Effector CD4-positive, alpha-beta T cell (primary cell): Measurements from ENCODE around the gene PSMG3.
"Not testable (repeated sequence)": the region's sequence is repeated elsewhere in the genome, so short reads cannot be mapped to it uniquely, and the experiment has no call there.

Experiments used
- DNase-seq: peaks from one replicate; pipeline ENCODE4 v3.0.0-alpha.2; 2020

The PSMG3 gene

DNA sequence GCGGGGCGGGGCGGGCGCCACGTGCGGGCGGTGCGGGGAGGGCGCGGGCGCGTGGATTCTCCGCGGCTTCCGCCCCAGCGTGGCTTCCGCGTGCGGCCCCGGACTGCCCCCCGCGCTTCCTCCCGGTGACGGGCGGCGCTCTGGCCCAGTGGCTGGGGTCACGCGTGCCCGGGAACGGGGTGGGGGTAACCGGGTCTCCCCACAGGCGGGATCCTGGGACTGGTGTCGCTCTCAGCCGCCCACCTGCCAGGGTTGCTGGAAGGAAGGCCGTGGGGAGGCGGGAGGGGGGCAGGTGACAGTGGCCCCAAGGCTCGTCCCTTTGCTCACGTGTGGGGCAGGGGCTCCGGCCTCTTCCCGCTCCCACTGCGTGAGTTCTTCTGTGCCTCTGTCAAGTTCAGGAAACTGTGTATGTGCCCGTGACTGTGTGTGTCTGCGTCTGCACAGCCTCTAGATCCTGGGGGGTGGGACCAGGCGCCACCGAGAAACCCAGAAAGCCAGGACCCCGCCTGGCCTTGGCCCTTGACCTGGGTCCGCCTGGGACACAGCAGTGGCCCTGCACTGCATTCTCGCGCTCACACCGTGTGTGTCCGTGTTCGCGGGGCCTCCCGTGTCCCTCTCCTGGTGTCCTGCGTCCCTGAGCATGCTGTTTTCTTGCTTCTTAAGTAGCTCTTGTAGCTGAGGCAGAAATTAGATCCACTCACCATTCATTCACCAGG is 38.4 kb downstream of the PSMG3 start:
- DNase-seq: peak; percentile 43

- DNase-seq: peak; percentile 34
Observed at GRCh38 chr7:1530946-1531262, 38.9 kb downstream of the PSMG3 start.

- DNase-seq: no peak
Observed at GRCh38 chr7:1529383-1530116, 40.3 kb downstream of the PSMG3 start.

DNA sequence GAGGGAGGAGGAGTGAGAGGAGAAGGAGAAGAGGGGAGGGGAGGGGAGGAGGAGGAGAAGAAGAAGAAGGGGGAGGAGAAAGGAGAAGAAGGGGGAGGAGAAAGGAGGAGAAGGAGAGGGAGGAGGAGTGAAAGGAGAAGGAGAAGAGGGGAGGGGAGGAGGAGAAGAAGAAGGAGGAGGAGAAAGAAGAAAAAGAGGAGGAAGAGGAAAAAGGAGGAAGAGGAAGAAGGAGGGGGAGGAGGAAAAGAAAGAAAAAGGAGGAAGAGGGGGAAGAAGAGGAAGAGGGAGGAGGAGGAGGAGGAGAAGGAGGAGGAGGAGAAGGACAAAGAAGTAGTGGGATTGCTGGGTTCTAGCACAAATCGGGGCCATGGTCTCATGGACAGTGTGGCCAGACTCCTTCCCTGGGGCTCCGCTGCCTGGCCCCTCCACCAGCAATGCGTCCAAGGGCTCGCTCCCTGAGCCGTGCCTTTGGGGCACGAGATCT is 43.5 kb downstream of the PSMG3 start:
- no peak for DNase-seq

DNA sequence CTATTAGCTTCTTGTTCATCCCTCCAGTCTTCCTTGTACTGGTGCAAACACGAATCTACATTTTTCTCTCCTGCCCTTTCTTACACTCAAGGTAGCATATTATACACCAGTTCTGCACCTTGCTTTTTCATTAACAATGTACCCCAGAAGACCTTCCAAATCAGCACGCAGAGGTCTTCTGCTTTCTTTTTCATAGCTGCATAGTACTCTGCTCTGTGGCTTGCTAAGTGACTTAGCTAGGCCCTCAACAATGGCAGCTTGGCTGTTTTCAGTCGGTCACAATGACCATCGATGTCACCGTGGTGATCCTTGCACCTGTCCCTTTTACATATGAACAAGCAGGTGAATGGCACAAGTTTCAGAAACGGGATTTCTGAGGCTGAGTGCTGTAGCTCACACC is 44.4 kb downstream of the PSMG3 start:
- DNase-seq: no peak

DNA sequence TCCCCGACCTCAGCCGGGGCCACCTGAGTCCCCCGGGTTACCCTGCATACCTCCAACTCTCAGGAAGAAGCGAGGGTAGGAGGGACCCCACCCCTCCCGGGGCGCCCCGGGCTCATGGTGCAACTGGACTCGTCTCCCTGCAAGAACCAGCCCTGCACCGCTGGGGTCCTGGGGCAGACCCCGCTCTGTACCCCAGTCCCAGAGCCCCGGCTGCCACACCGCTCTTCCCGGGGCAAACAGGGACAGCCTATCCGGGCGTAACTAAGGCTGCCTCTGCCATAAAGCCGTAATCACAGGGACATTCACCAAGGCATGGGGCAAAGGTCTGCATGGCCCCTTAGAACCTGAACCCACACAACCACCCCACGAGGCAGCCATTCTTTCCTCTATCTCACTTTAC is 46.0 kb downstream of the PSMG3 start:
- no peak for DNase-seq

DNA sequence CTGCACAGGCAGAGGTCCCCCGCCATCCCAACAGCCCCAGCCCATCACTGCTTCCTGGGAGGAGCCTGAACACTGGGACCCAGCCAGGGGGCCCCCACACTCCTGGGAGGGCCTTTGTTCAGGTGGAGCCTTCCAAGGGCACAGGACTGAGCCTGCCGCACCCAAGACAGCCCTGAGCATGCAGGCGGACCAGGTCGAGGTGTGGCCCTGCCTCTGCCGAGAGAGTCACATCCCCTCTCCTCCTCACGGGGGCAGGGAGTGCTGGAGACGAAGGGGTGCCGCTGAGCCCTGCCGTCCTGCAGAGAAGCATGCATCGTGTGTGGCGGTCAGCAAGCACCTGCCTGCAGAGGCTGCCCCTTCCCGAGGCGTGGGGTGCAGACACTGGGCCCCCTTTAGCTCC is 46.6 kb downstream of the PSMG3 start:
- no peak for DNase-seq

- no peak for DNase-seq
Observed at GRCh38 chr7:1521456-1521855, 48.4 kb downstream of the PSMG3 start.

DNA sequence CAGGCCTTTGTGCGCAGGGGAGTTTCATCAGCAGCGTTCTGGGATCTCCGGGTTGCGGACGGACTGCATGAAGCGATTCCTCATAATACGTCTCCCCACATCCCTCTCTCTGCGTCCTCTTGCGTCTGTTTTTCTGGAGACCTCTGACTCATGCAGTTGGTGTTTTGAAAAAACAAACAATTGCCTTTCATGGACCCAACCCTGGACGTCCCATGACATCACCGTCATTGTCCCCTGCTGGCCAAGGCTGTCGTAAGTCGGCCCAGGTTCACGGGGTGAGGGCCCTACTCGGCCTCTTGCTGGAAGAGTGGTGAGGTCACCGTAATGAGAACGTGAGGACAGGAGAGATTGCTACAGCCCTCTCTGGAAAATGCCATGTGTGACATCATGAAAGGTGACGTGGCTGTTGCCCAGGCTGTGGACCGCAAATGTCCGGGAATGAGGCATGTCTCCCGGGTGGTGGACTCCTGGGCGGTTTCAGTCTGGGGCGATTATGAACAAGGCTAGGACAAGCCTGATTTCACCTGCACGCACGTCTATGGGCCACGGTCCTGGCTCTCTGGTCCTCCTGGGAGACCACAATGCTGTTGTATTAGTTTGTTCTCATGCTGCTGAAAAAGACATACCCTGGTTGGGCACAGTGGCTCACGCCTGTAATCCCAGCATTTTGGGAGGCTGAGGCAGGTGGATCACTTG is 49.1 kb downstream of the PSMG3 start:
- no peak for DNase-seq

- DNase-seq: not testable (repeated sequence)
Observed at GRCh38 chr7:1519322-1519922, 50.4 kb downstream of the PSMG3 start.
